ENCODE results near the gene SRD5A1.

SRD5A1 gene

GRCh38 chr5:6713274-6714225, 80.3 kb downstream of the SRD5A1 start, which contains the start of gene TENT4A:
Gene TENT4A (plus strand): TSS chr5:6713432. CDS start chr5:6713984, 552 bp downstream.
- no peak for DNase-seq (ENCODE audit: low spot score)

GRCh38 chr5:6714226-6715041, 81.2 kb downstream of the SRD5A1 start:
- DNase-seq (ENCODE audit: low spot score) = peak; percentile 3

GRCh38 chr5:6715271-6715670, 82.0 kb downstream of the SRD5A1 start:
- no peak for DNase-seq (ENCODE audit: low spot score)

GRCh38 chr5:6715758-6716628, 82.8 kb downstream of the SRD5A1 start:
- DNase-seq (ENCODE audit: low spot score) = no peak

- DNase-seq (ENCODE audit: low spot score) = no peak
Measured at GRCh38 chr5:6716629-6717149, 83.4 kb downstream of the SRD5A1 start.

- no peak for DNase-seq (ENCODE audit: low spot score)
Measured at GRCh38 chr5:6717247-6717646, 84.0 kb downstream of the SRD5A1 start.

GRCh38 chr5:6717687-6718086, 84.4 kb downstream of the SRD5A1 start:
- no peak for DNase-seq (ENCODE audit: low spot score)

- no peak for DNase-seq (ENCODE audit: low spot score)
Measured at GRCh38 chr5:6718161-6718681, 85.0 kb downstream of the SRD5A1 start.

GRCh38 chr5:6718718-6719117, 85.5 kb downstream of the SRD5A1 start:
- no peak for DNase-seq (ENCODE audit: low spot score)

GRCh38 chr5:6719417-6719816, 86.2 kb downstream of the SRD5A1 start:
- no peak for DNase-seq (ENCODE audit: low spot score)

- no peak for DNase-seq (ENCODE audit: low spot score)
Measured at GRCh38 chr5:6719896-6720560, 86.8 kb downstream of the SRD5A1 start.

GRCh38 chr5:6720561-6720921, 87.3 kb downstream of the SRD5A1 start:
- no peak for DNase-seq (ENCODE audit: low spot score)

GRCh38 chr5:6721442-6721841, 88.2 kb downstream of the SRD5A1 start:
- no peak for DNase-seq (ENCODE audit: low spot score)

GRCh38 chr5:6722015-6722414, 88.8 kb downstream of the SRD5A1 start:
- DNase-seq (ENCODE audit: low spot score) = no peak

GRCh38 chr5:6723122-6723815, 90.0 kb downstream of the SRD5A1 start:
- DNase-seq (ENCODE audit: low spot score) = no peak

- DNase-seq (ENCODE audit: low spot score) = no peak
Measured at GRCh38 chr5:6723816-6724300, 90.6 kb downstream of the SRD5A1 start.

All from COLO829 (cell line).